Ovary (tissue), 9 donors: Measurements from ENCODE around the gene GAPDH. TPM values are rescaled to one million over a fixed set of nuclear protein-coding genes. Genes with fewer than 3 reads are reported as not detected.
"Not testable (repeated sequence)": the region's sequence is repeated elsewhere in the genome, so short reads cannot be mapped to it uniquely, and the experiment has no call there.

Experiments used
- DNase-seq, 5 donors: peaks; one replicate each; pipeline ENCODE4 v3.0.0-alpha.2; 2019 to 2020
- H3K27ac ChIP-seq, 2 donors: fragments of 200-600 bp; one replicate each; pipeline versions ENCODE4 v1.5.1 to v1.8.0; 2019 to 2022
- H3K27me3 ChIP-seq: fragments of 200-600 bp; one replicate; pipeline ENCODE4 v1.8.0; 2022
- H3K36me3 ChIP-seq: fragments of 200-600 bp; sonication (generic); one replicate; pipeline ENCODE4 v1.5.1; 2019
- H3K4me1 ChIP-seq: one replicate; pipeline ENCODE4 v1.8.1; 2013; ENCODE audit warnings: mild to moderate bottlenecking, moderate library complexity; ENCODE audit not compliant: insufficient read depth
- H3K4me3 ChIP-seq: fragments of 200-600 bp; sonication (generic); one replicate; pipeline ENCODE4 v1.5.1; 2017
- H3K9me3 ChIP-seq, 2 donors: fragments of 200-600 bp in 1 of 2; sonication (generic) in 1 of 2; one replicate each; pipeline versions ENCODE4 v1.5.1 to v1.8.1; 2013 to 2019; ENCODE audit warnings: mild to moderate bottlenecking in 1 of 2, moderate library complexity in 1 of 2
- EP300 ChIP-seq: sonication (generic); formaldehyde crosslinking; IDR thresholded peaks from one replicate; pipeline ENCODE4 v1.6.1; 2017; ENCODE audit warnings: antibody characterized with exemption
- POLR2A ChIP-seq: fragments of 450-650 bp; IDR thresholded peaks from one replicate; pipeline ENCODE4 v1.6.1; 2017; ENCODE audit warnings: antibody characterized with exemption, mild to moderate bottlenecking, moderate library complexity
- WGBS, 3 donors: extraction: QIAGEN DNeasy Blood & Tissue Kit in 1 of 3; methylation state at CpG; one replicate each; pipeline versions ENCODE4 v1.1.5 to v1.1.7; 2013 to 2017; 5-methylcytosine and 5-hydroxymethylcytosine counted together
- intact Hi-C, 4 donors: fragments of 100-400 bp; cut with DNase I; formaldehyde crosslinking; loops; one replicate each; pipeline versions ENCODE4 v1.11.0 to v1.15.1; 2022 to 2023
- polyA plus RNA-seq, 2 donors: library from polyadenylated mRNA; stranded (reverse); fragments of 200-250 nt in 1 of 2; fragments of 350-450 nt in 1 of 2; fragmentation: Illumina TruSeq in 1 of 2; extraction: RNeasy Lipid Tissue Mini Kit (QIAGEN cat#74804) in 1 of 2; gene quantifications; one replicate each; pipeline ENCODE4 v1.2.3, GENCODE V29; 2013 to 2014
- total RNA-seq, 7 donors: library from RNA; depleted of rRNA in 2 of 7; stranded (reverse); fragments of >200 nt in 2 of 7; fragmentation: NEBNext Ultra II Directional in 3 of 7; extraction: Animal tissue kit (Norgen Biotek cat#: 25700) in 3 of 7; gene quantifications; one replicate each; pipeline versions ENCODE4 v1.1.0 to v1.2.4, GENCODE V29; 2016 to 2023
- TF ChIP-seq, protein P1 (sequence below), 3 donors: fragments of 450-650 bp in 2 of 3; fragments of 200-600 bp in 1 of 3; IDR thresholded peaks; one replicate each; pipeline versions ENCODE4 v1.5.1 to v1.8.0; 2016 to 2022; ENCODE audit warnings: antibody characterized with exemption in 3 of 3, mild to moderate bottlenecking in 1 of 3
- donor health status: DM: no; HTN: no; CAD: no; lungs with moderate emphysema.
- donor health status: DM: no; HTN: no; CAD: no.
- donor health status: Bipolar disorder and iron deficiency.
- donor health status: DM: yes; HTN: yes; CAD: no.
- donor health status: DM: no; HTN: no; CAD: no.
- donor health status: DM: yes; HTN: yes; CAD: no.

Gene GAPDH
- total and polyA plus RNA-seq, 9 donors, result 661 to 1,442 (median 1,247) TPM

DNA sequence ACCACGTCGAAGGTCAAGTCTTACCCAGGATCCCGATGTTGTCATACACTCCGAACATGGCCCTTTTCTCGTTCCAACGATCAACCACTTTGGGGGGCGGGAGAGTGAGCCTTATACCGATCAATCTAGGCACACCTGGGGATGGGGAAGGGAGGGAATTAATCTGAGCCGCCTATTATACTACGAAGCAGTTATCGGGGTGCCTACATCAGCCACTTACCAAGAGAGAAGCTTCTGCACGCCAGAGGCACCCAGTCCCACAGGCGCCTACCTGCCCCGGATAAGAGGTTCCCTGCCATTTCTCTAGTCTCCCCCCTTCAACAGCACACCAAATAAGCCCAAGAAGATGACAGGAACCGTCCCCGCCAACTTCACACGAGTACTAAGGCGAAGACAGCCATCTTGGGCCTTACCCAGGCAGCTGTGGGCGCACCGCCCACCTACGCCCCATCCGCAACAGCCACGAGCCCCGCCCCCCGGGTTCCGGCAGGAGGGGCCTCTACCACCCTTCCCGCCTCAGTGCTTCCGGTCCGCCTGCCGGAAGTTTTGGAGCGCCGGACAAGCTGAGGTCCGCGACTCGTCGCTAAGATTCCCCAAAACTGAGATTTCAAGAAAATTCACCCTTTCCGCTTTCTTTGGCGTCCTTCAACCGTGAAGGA, 41.4 kb upstream of the GAPDH start, which contains the start of gene MRPL51:
TSS of gene MRPL51 (minus strand) at position 425 of the 659 bp plus-strand sequence. CDS start at position 299, 126 bp downstream.
- 0 to 1% (median 1%) methylated on average over 39 of the region's 39 CpGs for WGBS, 3 donors
- intact Hi-C loops, result no loop called here
- no peaks in the 10 kb centered on the region for H3K9me3 ChIP-seq

GRCh38 chr12:6493497-6494257, 40.6 kb upstream of the GAPDH start, which contains the start of gene NCAPD2:
Gene NCAPD2, plus strand, starts transcription at chr12:6494102. Its CDS starts 997 bp downstream, at chr12:6495099.
- H3K4me1 ChIP-seq, result peaks cover 7% of the 10 kb centered on the region
- TF ChIP-seq, protein P1, sequence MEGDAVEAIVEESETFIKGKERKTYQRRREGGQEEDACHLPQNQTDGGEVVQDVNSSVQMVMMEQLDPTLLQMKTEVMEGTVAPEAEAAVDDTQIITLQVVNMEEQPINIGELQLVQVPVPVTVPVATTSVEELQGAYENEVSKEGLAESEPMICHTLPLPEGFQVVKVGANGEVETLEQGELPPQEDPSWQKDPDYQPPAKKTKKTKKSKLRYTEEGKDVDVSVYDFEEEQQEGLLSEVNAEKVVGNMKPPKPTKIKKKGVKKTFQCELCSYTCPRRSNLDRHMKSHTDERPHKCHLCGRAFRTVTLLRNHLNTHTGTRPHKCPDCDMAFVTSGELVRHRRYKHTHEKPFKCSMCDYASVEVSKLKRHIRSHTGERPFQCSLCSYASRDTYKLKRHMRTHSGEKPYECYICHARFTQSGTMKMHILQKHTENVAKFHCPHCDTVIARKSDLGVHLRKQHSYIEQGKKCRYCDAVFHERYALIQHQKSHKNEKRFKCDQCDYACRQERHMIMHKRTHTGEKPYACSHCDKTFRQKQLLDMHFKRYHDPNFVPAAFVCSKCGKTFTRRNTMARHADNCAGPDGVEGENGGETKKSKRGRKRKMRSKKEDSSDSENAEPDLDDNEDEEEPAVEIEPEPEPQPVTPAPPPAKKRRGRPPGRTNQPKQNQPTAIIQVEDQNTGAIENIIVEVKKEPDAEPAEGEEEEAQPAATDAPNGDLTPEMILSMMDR (IDR thresholded peaks at IDR 0.05), result peak in 2 of 3 donors; percentile 60 to 83
- TF ChIP-seq EP300, result no peak
- TF ChIP-seq POLR2A, result no peak
- no peaks in the 10 kb centered on the region for H3K9me3 ChIP-seq
- H3K27me3 ChIP-seq, result no peaks in the 10 kb centered on the region
- peak; percentile 87 to 95 (median 91) for DNase-seq
- H3K27ac ChIP-seq, result peak within 1 kb of the TSS; percentile 47 to 93
- H3K36me3 ChIP-seq, result no peaks in the 10 kb centered on the region
- intact Hi-C loops, result no loop called here
- 0 to 1% (median 0%) methylated on average over 29 to 49 of the region's 49 CpGs for WGBS, 3 donors
- peak within 1 kb of the TSS; percentile 82 for H3K4me3 ChIP-seq

More for the DNA sequence above, 41.4 kb upstream of the GAPDH start, which contains the start of gene MRPL51:
- peak within 1 kb of the TSS; percentile 82 for H3K4me3 ChIP-seq
- DNase-seq, result peak; percentile 95 to 98 (median 97)
- TF ChIP-seq EP300 (no peak), POLR2A (peak; percentile 72)
- TF ChIP-seq, protein P1 (IDR thresholded peaks at IDR 0.05), result no peak
- H3K27me3 ChIP-seq, result no peaks in the 10 kb centered on the region
- no peaks in the 10 kb centered on the region for H3K36me3 ChIP-seq
- peak within 1 kb of the TSS; percentile 47 to 93 for H3K27ac ChIP-seq
- peaks cover 7% of the 10 kb centered on the region for H3K4me1 ChIP-seq

- H3K36me3 ChIP-seq, result no peaks in the 10 kb centered on the region
- no peak overlapping the region for H3K27ac ChIP-seq
- intact Hi-C loops, result no loop called here
- H3K9me3 ChIP-seq, result no peaks in the 10 kb centered on the region
- H3K4me1 ChIP-seq, result peaks cover 7% of the 10 kb centered on the region
- TF ChIP-seq POLR2A (no peak), EP300 (no peak)
- TF ChIP-seq, protein P1 (IDR thresholded peaks at IDR 0.05), result no peak
- 1% methylated on average over 14 of the region's 14 CpGs for WGBS, 3 donors
- DNase-seq, result no peak
- peak overlapping the region; percentile 82 for H3K4me3 ChIP-seq
- H3K27me3 ChIP-seq, result no peaks in the 10 kb centered on the region
These were observed 40.0 kb upstream of the GAPDH start for GRCh38 chr12:6494258-6494743.

GRCh38 chr12:6494968-6495367, 39.3 kb upstream of the GAPDH start:
- WGBS, 3 donors, result 65 to 75% (median 67%) methylated on average over 1 of the region's 1 CpG
- Histone ChIP-seq H3K27ac (no peak overlapping the region), H3K4me3 (no peak overlapping the region), H3K36me3 (no peaks in the 10 kb centered on the region), H3K27me3 (no peaks in the 10 kb centered on the region), H3K4me1 (peaks cover 7% of the 10 kb centered on the region), H3K9me3 (no peaks in the 10 kb centered on the region)
- intact Hi-C loops, result no loop called here
- DNase-seq, result no peak
- TF ChIP-seq, protein P1 (IDR thresholded peaks at IDR 0.05), result no peak
- TF ChIP-seq POLR2A (no peak), EP300 (no peak)

DNA sequence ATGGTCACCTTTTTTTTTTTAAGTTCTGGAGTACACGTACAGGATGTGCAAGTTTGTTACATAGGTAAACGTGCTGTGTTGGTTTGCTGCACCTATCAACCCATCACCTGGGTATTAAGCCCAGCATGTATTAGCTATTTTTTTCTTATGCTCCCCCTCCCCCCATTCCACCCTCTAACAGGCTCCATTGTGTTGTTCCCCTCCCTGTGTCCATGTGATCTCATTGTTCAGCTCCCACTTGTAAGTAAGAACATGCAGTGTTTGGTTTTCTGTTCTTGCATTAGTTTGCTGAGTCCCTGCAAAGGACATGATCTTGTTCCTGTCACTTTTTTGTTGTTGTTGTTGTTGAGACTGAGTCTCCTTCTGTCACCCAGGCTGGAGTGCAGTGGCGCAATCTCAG, 37.0 kb upstream of the GAPDH start:
- 73 to 79% (median 77%) methylated on average over 3 of the region's 3 CpGs for WGBS, 3 donors
- H3K27ac ChIP-seq, H3K4me1 ChIP-seq, H3K27me3 ChIP-seq, H3K36me3 ChIP-seq, intact Hi-C loops, H3K9me3 ChIP-seq, H3K4me3 ChIP-seq, DNase-seq: not testable (repeated sequence)
